ENCODE data around the gene SEMA6A.

Gene SEMA6A

GRCh38 chr5:116436674-116437350, 137.8 kb downstream of the SEMA6A start:
- DNase-seq, result no peak

- DNase-seq, result no peak
Measured at GRCh38 chr5:116428966-116429365, 145.7 kb downstream of the SEMA6A start.

GRCh38 chr5:116428413-116428812, 146.2 kb downstream of the SEMA6A start:
- DNase-seq, result no peak

- DNase-seq, result no peak
Measured at GRCh38 chr5:116424951-116425350, 149.7 kb downstream of the SEMA6A start.

- no peak for DNase-seq
Measured at GRCh38 chr5:116424258-116424615, 150.4 kb downstream of the SEMA6A start.

GRCh38 chr5:116423587-116424257, 150.9 kb downstream of the SEMA6A start:
- DNase-seq, result no peak

GRCh38 chr5:116423141-116423540, 151.5 kb downstream of the SEMA6A start:
- DNase-seq, result no peak

GRCh38 chr5:116421080-116421629, 153.5 kb downstream of the SEMA6A start:
- DNase-seq, result no peak

GRCh38 chr5:116420540-116420939, 154.1 kb downstream of the SEMA6A start:
- no peak for DNase-seq

- DNase-seq, result no peak
Measured at GRCh38 chr5:116419258-116419657, 155.4 kb downstream of the SEMA6A start.

- DNase-seq, result no peak
Measured at GRCh38 chr5:116418774-116419173, 155.8 kb downstream of the SEMA6A start.

- no peak for DNase-seq
Measured at GRCh38 chr5:116418016-116418415, 156.6 kb downstream of the SEMA6A start.

- no peak for DNase-seq
Measured at GRCh38 chr5:116415989-116416388, 158.6 kb downstream of the SEMA6A start.

- DNase-seq, result no peak
Measured at GRCh38 chr5:116415182-116415581, 159.4 kb downstream of the SEMA6A start.

- no peak for DNase-seq
Measured at GRCh38 chr5:116411101-116411571, 163.5 kb downstream of the SEMA6A start.

- no peak for DNase-seq
Measured at GRCh38 chr5:116410336-116410890, 164.2 kb downstream of the SEMA6A start.

- no peak for DNase-seq
Measured at GRCh38 chr5:116409591-116410296, 164.9 kb downstream of the SEMA6A start.

- no peak for DNase-seq
Measured at GRCh38 chr5:116406306-116407041, 168.1 kb downstream of the SEMA6A start.

- no peak for DNase-seq
Measured at GRCh38 chr5:116404792-116405191, 169.8 kb downstream of the SEMA6A start.

GRCh38 chr5:116404016-116404415, 170.6 kb downstream of the SEMA6A start:
- no peak for DNase-seq

GRCh38 chr5:116402235-116402634, 172.4 kb downstream of the SEMA6A start:
- no peak for DNase-seq

- no peak for DNase-seq
Measured at GRCh38 chr5:116401576-116401975, 173.0 kb downstream of the SEMA6A start.

Measured in inflammatory macrophage treated with lipopolysaccharide for 1 hour (primary cell).